Endothelial cell of umbilical vein (primary cell): ENCODE data around the gene CWF19L2. TPM values are rescaled to one million over a fixed set of nuclear protein-coding genes. Genes with fewer than 3 reads are reported as not detected.

Source experiments
- BruUV-seq: library from RNA; stranded (reverse); fragments of 400-500 nt; replicated peaks from 2 replicates; lab custom pipeline; 2021; lab: Mats Ljungman, UMichigan
- CTCF ChIA-PET: fragments of 300-600, 350-600 bp; sonication (Branson Sonifier 250); formaldehyde crosslinking; loops from one replicate; lab custom pipeline; 2021; ENCODE audit warnings: antibody characterized with exemption, inconsistent platforms; lab: Charles Lee
- POLR2A ChIA-PET: fragments of 300-600, 350-600 bp; sonication (Branson Sonifier 250); formaldehyde crosslinking; loops from one replicate; lab custom pipeline; 2021; ENCODE audit warnings: antibody characterized with exemption, inconsistent platforms; lab: Charles Lee
- DNase-seq: peaks from one replicate; pipeline ENCODE4 v3.0.0-alpha.2; 2011; ENCODE audit warnings: low read depth, low spot score
- FAIRE-seq: peaks from 2 replicates; lab custom pipeline; 2011; peaks lifted over from hg19 to GRCh38; lab: Jason Lieb, UNC
- H2AFZ ChIP-seq: 2 replicates; pipeline ENCODE4 v1.6.0; 2012; ENCODE audit warnings: low read depth, low read length, control low read depth, inconsistent platforms
- H3K27ac ChIP-seq: 2 replicates; pipeline ENCODE4 v1.5.1; 2011; ENCODE audit warnings: low read depth, mild to moderate bottlenecking, control low read depth, low read length, moderate library complexity; ENCODE audit not compliant: insufficient read depth
- H3K27me3 ChIP-seq, 2 experiments: 2 replicates each; pipeline versions ENCODE4 v1.6.0 to v1.6.1; 2011; ENCODE audit warnings: low read length in 2 of 2, mixed read lengths in 1 of 2; ENCODE audit not compliant: control insufficient read depth in 2 of 2, insufficient read depth in 2 of 2
- H3K36me3 ChIP-seq, 2 experiments: 2 replicates in 1 of 2; 3 replicates in 1 of 2; pipeline ENCODE4 v1.5.1; 2011; ENCODE audit warnings: low read length in 2 of 2, mild to moderate bottlenecking in 1 of 2, moderate library complexity in 1 of 2; ENCODE audit not compliant: control insufficient read depth in 2 of 2, insufficient read depth in 2 of 2; ENCODE audit errors: extremely low read depth in 1 of 2
- H3K4me1 ChIP-seq: 3 replicates; pipeline ENCODE4 v1.5.1; 2011; ENCODE audit warnings: mild to moderate bottlenecking, low read length; ENCODE audit not compliant: control insufficient read depth, insufficient read depth; ENCODE audit errors: extremely low read depth
- H3K4me2 ChIP-seq: 2 replicates; pipeline ENCODE4 v1.6.1; 2011; ENCODE audit warnings: low read length, control low read depth, mixed read lengths; ENCODE audit not compliant: insufficient read depth
- H3K4me3 ChIP-seq, 3 experiments: fragments of 200-600 bp in 1 of 3; sonication (generic), shearing (Covaris generic) in 1 of 3; replicated peaks in 1 of 3; 2 replicates each; pipeline ENCODE4 v1.5.1; 2011 to 2016; ENCODE audit warnings: control low read depth in 3 of 3, low read length in 3 of 3, mild to moderate bottlenecking in 2 of 3, inconsistent platforms in 1 of 3, low read depth in 1 of 3, moderate library complexity in 1 of 3; ENCODE audit not compliant: insufficient read depth in 1 of 3
- H3K79me2 ChIP-seq: 2 replicates; pipeline ENCODE4 v1.6.0; 2012; ENCODE audit warnings: low read length, inconsistent platforms; ENCODE audit not compliant: control insufficient read depth, insufficient read depth
- H3K9ac ChIP-seq: replicated peaks from 2 replicates; pipeline ENCODE3; 2011; ENCODE audit warnings: low read length, control low read depth; ENCODE audit not compliant: insufficient read depth; ENCODE audit errors: extremely low read depth
- H3K9me1 ChIP-seq: replicated peaks from 3 replicates; pipeline ENCODE4 v1.6.0; 2011; ENCODE audit warnings: mild to moderate bottlenecking, low read length; ENCODE audit not compliant: control insufficient read depth, insufficient read depth; ENCODE audit errors: extremely low read depth
- H3K9me3 ChIP-seq: replicated peaks from 2 replicates; pipeline ENCODE4 v1.5.1; 2012; ENCODE audit warnings: low read length, inconsistent platforms; ENCODE audit not compliant: control insufficient read depth, insufficient read depth
- H4K20me1 ChIP-seq: replicated peaks from 2 replicates; pipeline ENCODE3; 2011; ENCODE audit warnings: mild to moderate bottlenecking, low read length; ENCODE audit not compliant: control insufficient read depth, insufficient read depth; ENCODE audit errors: extremely low read depth
- CTCF ChIP-seq, 2 donors: IDR thresholded peaks; 1 replicate in 1 of 2; 2 replicates in 1 of 2; pipeline ENCODE4 v1.5.1; 2011; ENCODE audit warnings: low read length in 2 of 2, mild to moderate bottlenecking in 2 of 2, moderate library complexity in 2 of 2, control low read depth in 1 of 2, inconsistent platforms in 1 of 2, low read depth in 1 of 2; ENCODE audit not compliant: insufficient read depth in 1 of 2; ENCODE audit errors: extremely low read depth in 1 of 2
- EZH2 ChIP-seq: IDR thresholded peaks from 2 replicates; pipeline ENCODE4 v1.6.1; 2012; ENCODE audit warnings: borderline replicate concordance, low read depth, mild to moderate bottlenecking, moderate library complexity, low read length, inconsistent platforms; ENCODE audit not compliant: severe bottlenecking
- FOS ChIP-seq: IDR thresholded peaks from 2 replicates; pipeline ENCODE4 v1.6.1; 2011; ENCODE audit warnings: mild to moderate bottlenecking, low read length, moderate library complexity, borderline replicate concordance; ENCODE audit not compliant: insufficient read depth
- GATA2 ChIP-seq: IDR thresholded peaks from 2 replicates; pipeline ENCODE4 v1.7.0; 2011; ENCODE audit warnings: low read depth, mild to moderate bottlenecking, moderate library complexity, mixed read lengths, low read length; ENCODE audit not compliant: insufficient read length, insufficient read depth
- JUN ChIP-seq: IDR thresholded peaks from 2 replicates; pipeline ENCODE4 v1.6.1; 2011; ENCODE audit warnings: borderline replicate concordance, low read depth; ENCODE audit not compliant: insufficient read length, insufficient read depth
- MAX ChIP-seq: IDR thresholded peaks from 2 replicates; pipeline ENCODE4 v1.6.1; 2011; ENCODE audit not compliant: insufficient read depth, insufficient read length
- MYC ChIP-seq: IDR thresholded peaks from one replicate; pipeline ENCODE4 v1.6.1; 2011; ENCODE audit warnings: mild to moderate bottlenecking, low read depth, low read length
- POLR2A ChIP-seq: IDR thresholded peaks from 2 replicates; pipeline ENCODE4 v1.6.1; 2012; ENCODE audit warnings: low read depth, mild to moderate bottlenecking, control low read depth, low read length
- POLR2AphosphoS5 ChIP-seq: IDR thresholded peaks from 2 replicates; pipeline ENCODE4 v1.6.1; 2012; ENCODE audit warnings: low read depth, mild to moderate bottlenecking, control low read depth, low read length, moderate library complexity; ENCODE audit not compliant: insufficient read depth
- dilution Hi-C: fragments of 300-500 bp; cut with MboI; formaldehyde crosslinking; loops from one replicate; pipeline ENCODE4 v1.15.0; 2019; ENCODE audit warnings: low sequenced_read_pairs; ENCODE audit not compliant: extremely low pct_ligation_motif_present
- intact Hi-C: fragments of 100-400 bp; cut with micrococcal nuclease; formaldehyde crosslinking; loops from one replicate; pipeline ENCODE4 v1.10.0; 2022
- polyA plus RNA-seq, 4 experiments: library from polyadenylated mRNA; depleted of rRNA in 3 of 4; stranded (reverse) in 3 of 4; unstranded in 1 of 4; fragments of >200 nt; gene quantifications; 2 replicates each; pipeline versions ENCODE4 v1.2.1 to v1.2.3, GENCODE V29; 2011 to 2012; ENCODE audit warnings: missing spikeins in 1 of 4
- total RNA-seq: library from RNA; stranded (reverse); gene quantifications from 2 replicates; pipeline ENCODE4 v1.2.3, GENCODE V29; 2021

Gene CWF19L2
- total and polyA plus RNA-seq, 2 donors (not counting 3 experiments of a cell fraction or from before 2014, with no cell fraction given) = 1.4 to 11.8 TPM

- H3K27ac ChIP-seq = no peak overlapping the region
- peaks cover 4 to 8% of the 10 kb centered on the region in 2 experiments for H3K27me3 ChIP-seq
- ChIA-PET CTCF (interaction anchor here (1.1 to 1.4 kb wide), 2 partner anchors 10 to 30 kb away, joined by 3 read pairs; no protein-coding TSS in a partner anchor), POLR2A (no interaction called here)
- TF ChIP-seq FOS (no peak), CTCF (IDR thresholded peaks at IDR 0.05; ENCODE audit: extremely low read depth in 1 of 2, insufficient read depth in 1 of 2, low read depth in 1 of 2, low read length in 2 of 2) (no peak), EZH2 (no peak), MYC (no peak), GATA2 (no peak), MAX (no peak), POLR2AphosphoS5 (no peak), POLR2A (no peak), JUN (no peak)
- no peaks in the 10 kb centered on the region for H3K9me3 ChIP-seq
- no peak for DNase-seq
- no peaks in the 10 kb centered on the region for H3K4me1 ChIP-seq
- no peak overlapping the region for H3K9ac ChIP-seq
- BruUV-seq = no TSS peak
- dilution Hi-C loops (no loop called here), intact Hi-C loops (no loop called here)
- H2AFZ ChIP-seq = no peak overlapping the region
- H3K36me3 ChIP-seq = no peaks in the 10 kb centered on the region
- H3K79me2 ChIP-seq = no peaks in the 10 kb centered on the region
- no peak overlapping the region for H3K4me2 ChIP-seq
- H3K9me1 ChIP-seq = no peaks in the 10 kb centered on the region
- no peaks in the 10 kb centered on the region for H4K20me1 ChIP-seq
- no peak overlapping the region for H3K4me3 ChIP-seq
- FAIRE-seq = no peak
Measured at GRCh38 chr11:107477820-107478219, 20.2 kb upstream of the CWF19L2 start.
